Activated T-cell treated with anti-CD3 and anti-CD28 coated beads, Interleukin-2, amount 50 U/mL, for 72 hours (primary cell): ENCODE results near the gene AMFR. TPM values are rescaled to one million over a fixed set of nuclear protein-coding genes. Genes with fewer than 3 reads are reported as not detected.

Experiments
- ATAC-seq, 2 donors: fragments of 150-1000 bp; cut with Tn5 transposase; replicated peaks in 1 of 2; 2 replicates each; pipeline ENCODE4 v1.10.0; 2021; ENCODE audit warnings: moderate library complexity in 2 of 2, mild to moderate bottlenecking in 1 of 2
- DNase-seq, 2 donors: peaks; one replicate each; pipeline ENCODE4 v3.0.0; 2021 to 2022; ENCODE audit warnings: mixed read lengths in 1 of 2
- H3K27ac Mint-ChIP-seq: one replicate; pipeline ENCODE4 v1.8.0; 2022; ENCODE audit warnings: mild to moderate bottlenecking, moderate library complexity, mixed read lengths
- H3K27me3 Mint-ChIP-seq: one replicate; pipeline ENCODE4 v1.8.0; 2022; ENCODE audit warnings: low read depth, mixed read lengths
- H3K36me3 Mint-ChIP-seq, 2 donors: one replicate each; pipeline ENCODE4 v1.8.0; 2022; ENCODE audit warnings: mixed read lengths in 2 of 2, mild to moderate bottlenecking in 1 of 2; ENCODE audit not compliant: insufficient read depth in 2 of 2
- H3K4me1 Mint-ChIP-seq: one replicate; pipeline ENCODE4 v1.8.0; 2022; ENCODE audit warnings: low read depth, mixed read lengths
- H3K4me3 Mint-ChIP-seq, 2 donors: one replicate each; pipeline ENCODE4 v1.8.0; 2022; ENCODE audit warnings: mild to moderate bottlenecking in 2 of 2, mixed read lengths in 2 of 2, moderate library complexity in 2 of 2
- H3K9me3 Mint-ChIP-seq, 2 donors: one replicate each; pipeline ENCODE4 v1.8.0; 2022; ENCODE audit warnings: mixed read lengths in 2 of 2
- total RNA-seq, 2 donors: library from RNA; stranded (reverse); gene quantifications; one replicate each; pipeline ENCODE4 v1.2.3, GENCODE V29; 2022

The AMFR gene
- total RNA-seq, 2 donors from 2014 or later: 70.1 to 75.0 TPM

DNA sequence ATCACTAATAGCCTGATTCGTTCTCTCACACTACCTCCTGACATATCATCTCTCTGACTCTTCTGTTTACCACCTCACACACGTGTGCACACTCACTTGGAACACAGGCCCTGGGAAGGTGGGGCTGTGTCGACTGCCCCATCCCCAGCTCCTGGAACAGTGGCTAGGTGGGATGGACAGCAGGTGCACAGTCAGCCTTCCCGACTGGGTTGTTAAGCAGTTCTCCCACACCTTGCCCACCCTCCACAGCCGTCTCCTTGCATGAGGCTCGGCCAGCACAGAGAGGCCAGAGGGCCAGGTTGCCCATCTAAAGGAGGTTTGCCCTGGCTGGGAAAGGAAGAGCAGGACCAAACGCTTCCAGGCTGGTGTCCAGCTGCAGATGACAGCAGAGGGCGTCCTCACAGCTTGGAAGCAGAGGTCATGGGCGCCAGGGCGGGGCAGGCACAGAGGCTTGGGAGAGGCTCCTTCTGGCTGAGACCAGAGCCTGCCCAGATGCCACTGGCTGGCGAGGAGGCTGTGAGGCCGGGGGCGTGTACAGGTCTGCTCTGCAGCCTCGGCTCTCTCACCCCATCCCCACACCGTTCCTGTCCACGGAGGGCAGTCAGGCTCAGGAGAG, 92.8 kb downstream of the AMFR start:
- Mint-ChIP-seq H3K36me3 (no peaks in the 10 kb centered on the region), H3K27ac (no peak overlapping the region), H3K27me3 (no peaks in the 10 kb centered on the region), H3K4me1 (no peaks in the 10 kb centered on the region), H3K9me3 (no peaks in the 10 kb centered on the region), H3K4me3 (no peak overlapping the region)
- ATAC-seq: no peak
- DNase-seq: no peak

DNA sequence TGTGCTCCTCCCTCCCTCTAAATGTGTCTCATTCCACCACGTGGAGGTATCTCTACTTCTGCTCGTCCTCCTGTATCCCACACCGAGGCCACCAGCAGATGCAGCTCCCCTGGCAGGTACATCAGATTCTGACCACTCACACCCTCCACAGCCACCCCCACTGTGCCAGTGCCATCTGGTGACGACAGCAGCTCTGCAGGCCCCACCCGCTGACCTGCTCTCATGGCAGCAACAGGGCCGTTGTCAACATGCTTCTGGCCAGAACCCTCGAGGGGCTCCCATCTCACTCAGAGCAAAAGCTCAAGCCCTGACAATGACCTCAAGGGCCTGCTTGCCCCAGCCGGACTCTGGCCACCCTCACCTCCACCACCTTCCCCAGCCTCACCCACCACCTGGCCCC, 93.4 kb downstream of the AMFR start:
- ATAC-seq (no peak), DNase-seq (no peak)
- Mint-ChIP-seq H3K4me3 (no peak overlapping the region), H3K9me3 (no peaks in the 10 kb centered on the region), H3K27me3 (no peaks in the 10 kb centered on the region), H3K4me1 (no peaks in the 10 kb centered on the region), H3K27ac (no peak overlapping the region), H3K36me3 (no peaks in the 10 kb centered on the region)

DNA sequence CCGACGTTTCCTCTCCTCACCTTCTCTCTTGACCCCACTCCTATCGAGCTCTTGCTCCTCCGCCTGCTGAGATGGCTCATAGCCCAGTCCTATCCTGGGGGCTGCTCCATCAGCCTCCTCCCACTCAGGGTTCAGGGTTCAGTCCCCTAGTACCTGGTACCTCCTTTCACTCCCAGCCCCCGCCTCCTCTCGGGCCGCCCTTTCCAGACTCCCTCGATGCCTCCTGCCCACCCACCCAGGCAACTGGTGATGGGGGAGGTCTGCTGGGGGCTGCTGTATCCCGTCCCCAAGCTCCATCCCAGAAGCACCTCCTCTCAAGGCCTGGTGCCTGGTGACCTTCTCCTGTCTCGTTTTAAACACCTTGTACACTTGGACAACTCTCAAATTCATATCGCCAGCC, 93.9 kb downstream of the AMFR start:
- Mint-ChIP-seq H3K27me3 (no peaks in the 10 kb centered on the region), H3K36me3 (no peaks in the 10 kb centered on the region), H3K4me1 (no peaks in the 10 kb centered on the region), H3K9me3 (no peaks in the 10 kb centered on the region), H3K27ac (no peak overlapping the region), H3K4me3 (no peak overlapping the region)
- DNase-seq (no peak), ATAC-seq (no peak)

DNA sequence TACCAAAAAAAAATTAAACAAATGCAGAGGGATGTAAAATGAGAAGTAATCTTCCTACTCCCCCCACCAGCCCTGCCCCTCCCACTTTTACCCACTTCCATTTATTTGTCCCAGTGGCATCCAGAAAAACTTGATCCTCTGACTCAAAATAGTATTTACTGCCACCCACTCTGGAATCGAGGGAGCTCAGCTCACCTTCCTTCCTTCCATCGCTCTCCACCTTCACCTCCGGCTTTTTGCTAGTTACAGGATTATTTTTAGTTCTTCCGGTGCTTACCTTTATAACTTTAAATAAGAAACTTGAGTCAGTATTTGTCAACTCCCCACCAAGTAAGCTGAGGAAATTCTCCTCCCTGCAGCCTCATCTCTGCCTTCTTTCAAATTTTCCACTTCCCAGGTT, 94.9 kb downstream of the AMFR start:
- H3K9me3 Mint-ChIP-seq: no peaks in the 10 kb centered on the region
- no peak overlapping the region for H3K4me3 Mint-ChIP-seq
- no peak for ATAC-seq
- no peaks in the 10 kb centered on the region for H3K4me1 Mint-ChIP-seq
- DNase-seq: no peak
- H3K36me3 Mint-ChIP-seq: no peaks in the 10 kb centered on the region
- no peak overlapping the region for H3K27ac Mint-ChIP-seq
- H3K27me3 Mint-ChIP-seq: no peaks in the 10 kb centered on the region

DNA sequence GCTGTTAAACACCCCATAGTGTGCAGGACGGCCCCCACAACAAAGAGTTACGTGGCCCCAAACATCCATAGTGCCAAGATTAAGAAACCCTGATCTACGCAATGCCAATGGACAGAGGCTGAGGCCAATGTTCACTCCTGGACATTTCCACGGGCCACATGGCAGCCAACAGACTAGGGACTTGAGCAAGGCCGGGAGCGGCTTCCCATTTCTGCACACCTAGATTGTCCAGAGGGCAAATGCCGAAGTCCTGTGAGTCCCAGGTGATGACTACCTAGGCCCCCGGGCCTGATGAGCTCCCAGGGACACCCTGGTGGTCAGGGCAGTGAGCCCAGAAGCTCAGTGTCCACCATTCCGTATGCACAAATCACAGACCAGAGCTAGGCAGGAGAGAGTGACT, 95.5 kb downstream of the AMFR start:
- H3K36me3 Mint-ChIP-seq: no peaks in the 10 kb centered on the region
- no peaks in the 10 kb centered on the region for H3K9me3 Mint-ChIP-seq
- DNase-seq: no peak
- H3K27ac Mint-ChIP-seq: no peak overlapping the region
- H3K4me3 Mint-ChIP-seq: no peak overlapping the region
- H3K27me3 Mint-ChIP-seq: no peaks in the 10 kb centered on the region
- ATAC-seq: no peak
- H3K4me1 Mint-ChIP-seq: no peaks in the 10 kb centered on the region

DNA sequence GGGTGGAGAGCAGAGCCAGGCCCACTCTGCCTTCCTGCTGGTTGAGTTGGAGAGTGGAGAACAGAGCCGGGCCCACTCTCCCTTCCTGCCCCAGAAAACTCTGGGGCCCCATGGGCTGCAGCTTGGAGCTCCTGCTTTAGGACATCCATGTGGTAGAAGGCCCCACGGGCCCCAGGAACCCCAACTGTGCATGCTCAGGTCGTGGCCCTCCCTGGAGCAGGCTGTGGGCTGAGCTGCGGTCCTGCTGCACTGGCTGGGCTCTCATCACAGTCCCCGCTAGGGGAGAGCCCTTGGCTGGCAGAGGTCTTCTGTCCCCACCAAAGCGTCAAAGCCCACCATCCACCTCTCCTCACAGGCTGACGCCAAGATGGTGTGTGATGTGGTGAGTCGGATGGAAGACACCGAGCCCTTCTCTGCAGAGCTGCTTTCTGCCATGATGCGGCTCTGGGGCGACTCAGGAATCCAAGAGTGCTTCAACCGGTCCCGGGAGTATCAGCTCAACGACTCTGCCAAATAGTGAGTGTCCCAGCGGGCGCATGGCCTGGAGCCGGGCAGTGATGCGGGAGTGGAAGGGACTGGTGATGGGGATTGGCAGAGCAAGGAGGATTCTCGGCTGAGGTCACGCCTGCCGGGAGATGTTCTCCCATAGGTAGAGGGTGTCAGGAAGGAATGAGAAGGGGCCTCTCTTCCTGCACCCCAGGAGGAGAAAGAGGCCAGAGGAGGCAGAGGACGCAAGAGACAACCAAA, 96.9 kb downstream of the AMFR start:
- no peak overlapping the region for H3K4me3 Mint-ChIP-seq

DNA sequence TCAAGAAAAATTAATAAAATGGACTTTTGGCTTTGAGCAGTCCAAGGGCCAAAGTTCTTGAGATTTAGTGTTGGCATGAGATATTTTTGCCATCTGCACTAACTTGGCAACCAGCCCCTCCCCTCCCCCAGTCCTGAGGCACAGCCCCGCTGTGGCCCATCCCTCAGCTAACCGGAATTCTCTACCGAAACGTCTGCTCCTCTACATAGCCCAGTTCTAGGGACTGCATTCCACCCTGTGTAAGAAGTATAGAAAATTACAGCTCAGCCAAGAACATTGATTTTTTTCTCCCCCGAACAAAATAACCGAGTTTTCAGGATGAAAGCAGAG, 97.5 kb downstream of the AMFR start:
- Mint-ChIP-seq H3K4me3 (no peak overlapping the region), H3K4me1 (no peaks in the 10 kb centered on the region), H3K9me3 (no peaks in the 10 kb centered on the region), H3K27me3 (no peaks in the 10 kb centered on the region), H3K36me3 (no peaks in the 10 kb centered on the region), H3K27ac (no peak overlapping the region)
- ATAC-seq: no peak
- DNase-seq: no peak

More for the DNA sequence above, 96.9 kb downstream of the AMFR start:
- H3K4me1 Mint-ChIP-seq: no peaks in the 10 kb centered on the region
- no peak overlapping the region for H3K27ac Mint-ChIP-seq
- H3K27me3 Mint-ChIP-seq: no peaks in the 10 kb centered on the region
- H3K36me3 Mint-ChIP-seq: no peaks in the 10 kb centered on the region
- H3K9me3 Mint-ChIP-seq: no peaks in the 10 kb centered on the region
- ATAC-seq (no peak), DNase-seq (no peak)

DNA sequence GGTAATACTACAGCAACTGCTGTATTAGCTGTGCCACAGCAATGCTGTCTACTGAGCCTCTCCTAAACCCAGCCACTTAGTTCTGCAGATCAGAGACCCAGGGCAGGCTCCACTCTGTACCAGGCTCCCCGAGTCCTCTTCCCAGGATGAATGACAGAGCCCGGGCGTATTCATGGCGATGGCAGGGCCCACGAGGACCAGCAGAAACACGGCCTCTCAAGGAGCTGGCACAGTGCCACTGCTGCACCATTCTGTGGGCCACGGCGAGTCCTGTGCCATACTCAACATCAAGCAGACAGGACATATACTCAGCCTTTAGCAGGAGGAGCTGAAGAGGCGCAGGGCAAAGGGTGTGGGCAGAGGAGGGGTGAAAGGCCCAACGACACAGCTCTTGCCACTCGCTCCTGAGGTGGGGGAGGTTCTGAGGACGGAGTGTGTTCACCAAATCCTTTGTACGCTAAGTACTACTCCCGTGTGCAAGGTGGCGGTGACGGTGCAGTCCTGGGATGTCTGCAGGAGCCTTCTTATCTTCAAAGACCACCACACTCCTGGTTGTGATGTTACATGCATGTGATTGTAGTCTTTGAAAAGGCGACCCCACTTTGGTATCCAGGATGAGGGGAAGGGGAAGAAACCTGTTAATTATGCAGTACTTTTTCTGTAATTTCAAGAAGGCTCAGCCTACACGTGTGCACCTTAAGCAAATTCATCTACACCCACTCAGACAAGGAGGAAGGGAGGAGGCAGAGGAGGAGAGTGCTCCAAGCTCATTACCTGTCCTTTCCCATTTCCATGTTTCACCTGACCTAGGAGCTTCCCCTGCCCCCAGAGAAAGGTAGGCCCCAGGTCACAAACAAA, 98.0 kb downstream of the AMFR start:
- H3K27ac Mint-ChIP-seq: no peak overlapping the region
- H3K27me3 Mint-ChIP-seq: no peaks in the 10 kb centered on the region
- ATAC-seq (no peak), DNase-seq (no peak)
- H3K4me1 Mint-ChIP-seq: no peaks in the 10 kb centered on the region
- H3K4me3 Mint-ChIP-seq: no peak overlapping the region
- H3K9me3 Mint-ChIP-seq: no peaks in the 10 kb centered on the region
- no peaks in the 10 kb centered on the region for H3K36me3 Mint-ChIP-seq

DNA sequence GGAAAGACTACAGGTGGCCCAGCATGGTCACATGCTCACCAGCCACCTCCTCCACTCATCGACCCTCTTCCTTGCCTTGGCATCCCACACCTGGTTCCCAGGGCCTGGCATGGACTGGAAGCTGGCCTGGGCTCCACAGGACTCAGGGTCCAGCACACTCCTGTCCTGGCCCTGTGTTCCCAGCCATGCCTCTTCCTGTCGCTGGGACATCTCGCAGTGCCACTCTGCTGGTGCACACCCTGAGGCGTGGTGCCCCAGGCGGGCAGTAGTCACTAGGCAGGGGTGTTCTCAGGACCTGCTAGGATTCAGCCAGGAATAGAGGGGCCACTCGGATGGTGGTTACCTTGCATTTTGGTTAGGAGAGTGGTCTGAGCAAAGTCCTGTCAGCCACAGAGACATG, 99.4 kb downstream of the AMFR start:
- Mint-ChIP-seq H3K27me3 (no peaks in the 10 kb centered on the region), H3K36me3 (no peaks in the 10 kb centered on the region), H3K4me3 (no peak overlapping the region), H3K27ac (no peak overlapping the region), H3K9me3 (no peaks in the 10 kb centered on the region), H3K4me1 (no peaks in the 10 kb centered on the region)
- DNase-seq (no peak), ATAC-seq (no peak)

DNA sequence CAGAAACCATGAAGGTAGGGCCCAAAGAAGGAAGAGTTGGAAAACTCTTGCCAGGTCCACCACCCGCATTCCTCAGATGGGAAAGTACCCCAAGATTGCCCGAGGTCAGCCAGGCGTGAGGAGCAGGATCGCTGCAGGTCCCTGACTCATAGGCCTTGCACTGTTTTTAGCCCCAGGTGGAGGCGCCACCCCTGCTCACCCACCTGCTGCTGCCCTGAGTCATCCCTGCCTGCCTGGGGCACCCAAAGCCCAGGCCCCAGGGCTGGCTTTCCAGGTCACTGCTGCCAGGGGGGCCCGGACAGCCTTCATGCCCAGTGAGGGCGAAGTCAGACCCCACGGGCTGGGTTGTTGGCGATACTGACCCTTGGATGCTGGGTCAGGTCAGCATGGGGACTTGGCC, 100.9 kb downstream of the AMFR start:
- H3K4me3 Mint-ChIP-seq: no peak overlapping the region
- ATAC-seq: peak in 1 of 2 donors; percentile 33

DNA sequence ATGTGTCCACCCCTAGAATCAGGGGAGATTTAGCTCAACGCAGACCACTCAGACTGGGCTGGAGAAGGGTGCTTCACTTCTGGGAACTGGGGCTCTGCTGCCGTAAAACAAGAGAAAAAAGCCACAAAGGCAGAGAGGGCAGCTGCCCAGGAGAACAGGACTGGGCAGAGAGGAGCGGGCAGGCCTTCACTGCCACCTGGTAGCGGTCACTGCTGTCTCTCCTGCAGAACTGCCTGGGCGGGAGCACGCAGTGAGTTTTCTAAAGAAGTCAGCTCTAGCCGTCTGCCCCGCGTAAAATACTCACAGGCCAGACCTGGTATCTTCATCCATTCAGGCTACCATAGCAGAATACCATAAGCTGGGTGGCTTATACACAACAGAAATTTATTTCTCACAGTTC, 103.8 kb downstream of the AMFR start:
- Mint-ChIP-seq H3K27me3 (peaks cover 13% of the 10 kb centered on the region), H3K36me3 (no peaks in the 10 kb centered on the region), H3K4me3 (no peak overlapping the region), H3K27ac (no peak overlapping the region), H3K4me1 (no peaks in the 10 kb centered on the region), H3K9me3 (no peaks in the 10 kb centered on the region)
- ATAC-seq (no peak), DNase-seq (no peak)

More for the DNA sequence above, 100.9 kb downstream of the AMFR start:
- H3K36me3 Mint-ChIP-seq: no peaks in the 10 kb centered on the region
- H3K9me3 Mint-ChIP-seq: no peaks in the 10 kb centered on the region
- DNase-seq: no peak
- no peak overlapping the region for H3K27ac Mint-ChIP-seq
- H3K27me3 Mint-ChIP-seq: no peaks in the 10 kb centered on the region
- no peaks in the 10 kb centered on the region for H3K4me1 Mint-ChIP-seq

DNA sequence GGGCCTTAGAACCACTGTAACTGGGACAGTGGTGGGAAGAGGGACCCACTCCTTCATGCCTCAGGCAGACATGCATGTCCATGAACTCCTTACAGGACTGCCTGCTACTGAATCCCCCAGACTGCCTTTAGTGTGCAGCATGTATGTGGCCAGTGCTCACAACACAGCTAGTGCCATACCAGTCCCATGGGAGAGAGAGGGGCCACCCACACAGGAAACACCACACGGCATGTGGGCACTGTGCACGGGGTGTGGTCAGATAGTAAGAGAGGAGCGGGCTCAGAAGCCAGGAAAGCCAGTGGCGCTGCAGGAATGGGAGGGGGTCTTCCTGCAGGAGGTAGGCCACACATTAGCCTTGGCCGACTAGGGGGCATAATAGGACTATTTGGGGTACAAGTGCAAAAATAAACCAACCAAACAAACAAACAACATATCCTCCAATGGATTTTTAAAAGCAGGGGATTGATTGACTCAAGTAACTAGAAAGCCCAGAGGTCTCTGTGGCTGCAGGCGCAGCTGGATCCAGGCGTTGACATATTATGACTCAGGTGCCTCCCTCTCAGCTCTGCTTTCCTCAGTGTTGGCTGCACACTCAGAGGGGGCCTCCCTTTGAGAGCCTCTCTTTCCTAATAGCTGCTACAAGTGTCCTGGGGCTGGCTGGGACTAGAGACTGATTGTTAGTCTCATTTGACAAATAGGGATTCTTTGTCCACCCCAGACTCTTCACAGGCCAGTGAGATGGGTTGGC, 104.4 kb downstream of the AMFR start:
- H3K36me3 Mint-ChIP-seq: no peaks in the 10 kb centered on the region
- no peaks in the 10 kb centered on the region for H3K9me3 Mint-ChIP-seq
- H3K27ac Mint-ChIP-seq: no peak overlapping the region
- DNase-seq: no peak
- H3K4me3 Mint-ChIP-seq: no peak overlapping the region
- H3K27me3 Mint-ChIP-seq: peaks cover 17% of the 10 kb centered on the region
- no peak for ATAC-seq
- no peaks in the 10 kb centered on the region for H3K4me1 Mint-ChIP-seq

DNA sequence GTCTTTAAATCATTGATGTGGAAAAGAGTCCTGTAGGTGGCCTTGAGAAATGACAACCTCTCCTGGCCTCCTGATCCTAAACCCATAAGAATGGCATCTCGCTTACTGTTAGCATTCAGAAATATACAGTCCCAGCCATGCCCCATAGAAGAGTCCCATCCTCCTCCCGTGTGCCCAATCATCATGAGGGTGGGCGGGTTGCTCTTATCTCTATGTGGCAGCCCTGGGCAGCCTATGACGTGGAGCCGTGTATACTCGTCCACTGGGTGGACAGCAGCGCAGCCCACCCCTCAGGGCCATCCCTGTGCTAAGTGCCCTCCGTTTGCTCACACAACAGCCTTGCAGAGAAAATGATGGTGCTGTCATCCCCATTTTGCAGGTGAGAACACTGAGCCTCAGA, 105.3 kb downstream of the AMFR start:
- Mint-ChIP-seq H3K27ac (no peak overlapping the region), H3K27me3 (peaks cover 17% of the 10 kb centered on the region), H3K4me1 (no peaks in the 10 kb centered on the region), H3K4me3 (no peak overlapping the region), H3K36me3 (no peaks in the 10 kb centered on the region), H3K9me3 (no peaks in the 10 kb centered on the region)
- ATAC-seq: no peak
- no peak for DNase-seq
